ENCODE results near the gene CTNNA2. TPM values are rescaled to one million over a fixed set of nuclear protein-coding genes. Genes with fewer than 3 reads are reported as not detected.
A peak's percentile ranks its signal among the peaks of the same experiment; 100 is the strongest.

Gene CTNNA2
- polyA plus RNA-seq, 1 of the 3 experiments (the other 2 are of a cell fraction), result 0.30 TPM

- H3K79me2 ChIP-seq (ENCODE audit: insufficient read depth), result no peaks in the 10 kb centered on the region
- H2AFZ ChIP-seq (ENCODE audit: low read depth), result no peak overlapping the region
- no peak overlapping the region for H3K4me2 ChIP-seq
- POLR2A ChIA-PET, result no interaction called here
- H3K36me3 ChIP-seq (replicated peaks in 1 of 2; ENCODE audit: control insufficient read depth in 1 of 2, insufficient read depth in 2 of 2, low read length in 1 of 2), result no peaks in the 10 kb centered on the region
- H4K20me1 ChIP-seq (ENCODE audit: insufficient read depth), result no peaks in the 10 kb centered on the region
- H3K27ac ChIP-seq (ENCODE audit: low read depth in 2 of 2, low read length in 1 of 2), result no peak overlapping the region
- no peaks in the 10 kb centered on the region; the same call in 1 of the 2 replicates for H3K27me3 ChIP-seq (ENCODE audit: insufficient read depth)
- peaks cover 0 to 5% of the 10 kb centered on the region in 2 experiments; a peak in 2 of 4 replicates for H3K4me1 ChIP-seq (ENCODE audit: control insufficient read depth in 1 of 2, insufficient read depth in 2 of 2, low read depth in 1 of 2, low read length in 1 of 2)
- no peak overlapping the region for H3K9ac ChIP-seq
- H3K9me2 ChIP-seq, result no peaks in the 10 kb centered on the region
- H3K9me3 ChIP-seq, result no peaks in the 10 kb centered on the region
- H3F3A ChIP-seq (replicated peaks; ENCODE audit: insufficient read depth), result no peaks in the 10 kb centered on the region
- CTCF ChIA-PET, result interaction anchor here (1.0 to 1.7 kb wide), 3 partner anchors 8 to 158 kb away, joined by 3 to 5 read pairs (median 5); no protein-coding TSS in a partner anchor
- no peak overlapping the region for H3K4me3 ChIP-seq (ENCODE audit: low read depth in 2 of 2, low read length in 1 of 2)
- no peak for DNase-seq
- 50% methylated on average over 9 of the region's 9 CpGs for WGBS (ENCODE audit: low lambda C conversion rate)
- TF ChIP-seq, protein P1, sequence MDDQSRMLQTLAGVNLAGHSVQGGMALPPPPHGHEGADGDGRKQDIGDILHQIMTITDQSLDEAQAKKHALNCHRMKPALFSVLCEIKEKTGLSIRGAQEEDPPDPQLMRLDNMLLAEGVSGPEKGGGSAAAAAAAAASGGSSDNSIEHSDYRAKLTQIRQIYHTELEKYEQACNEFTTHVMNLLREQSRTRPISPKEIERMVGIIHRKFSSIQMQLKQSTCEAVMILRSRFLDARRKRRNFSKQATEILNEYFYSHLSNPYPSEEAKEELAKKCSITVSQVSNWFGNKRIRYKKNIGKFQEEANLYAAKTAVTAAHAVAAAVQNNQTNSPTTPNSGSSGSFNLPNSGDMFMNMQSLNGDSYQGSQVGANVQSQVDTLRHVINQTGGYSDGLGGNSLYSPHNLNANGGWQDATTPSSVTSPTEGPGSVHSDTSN (IDR thresholded peaks at IDR 0.05), result no peak
- no peak for TF ChIP-seq RFX5 (IDR thresholded peaks at IDR 0.05; ENCODE audit: low read length)
- no peak for TF ChIP-seq RCOR1 (IDR thresholded peaks at IDR 0.05; ENCODE audit: low read length)
- TF ChIP-seq FOXM1 (IDR thresholded peaks at IDR 0.05; ENCODE audit: low read depth), result no peak
- no peak for TF ChIP-seq TAF1 (IDR thresholded peaks at IDR 0.05; ENCODE audit: borderline replicate concordance, low read depth, low read length)
- no peak for TF ChIP-seq MXI1 (IDR thresholded peaks at IDR 0.05; ENCODE audit: low read depth, low read length)
- no peak for TF ChIP-seq SMC3 (IDR thresholded peaks at IDR 0.05; ENCODE audit: low read depth, low read length)
- no peak for TF ChIP-seq MEF2A (IDR thresholded peaks at IDR 0.05; ENCODE audit: borderline replicate concordance, low read depth)
- TF ChIP-seq JUND (IDR thresholded peaks at IDR 0.05), result no peak
- TF ChIP-seq EZH2phosphoT487 (IDR thresholded peaks at IDR 0.05; ENCODE audit: borderline replicate concordance, low read depth), result no peak
Measured at GRCh38 chr2:80080957-80081356, 568.1 kb downstream of the CTNNA2 start.

DNA sequence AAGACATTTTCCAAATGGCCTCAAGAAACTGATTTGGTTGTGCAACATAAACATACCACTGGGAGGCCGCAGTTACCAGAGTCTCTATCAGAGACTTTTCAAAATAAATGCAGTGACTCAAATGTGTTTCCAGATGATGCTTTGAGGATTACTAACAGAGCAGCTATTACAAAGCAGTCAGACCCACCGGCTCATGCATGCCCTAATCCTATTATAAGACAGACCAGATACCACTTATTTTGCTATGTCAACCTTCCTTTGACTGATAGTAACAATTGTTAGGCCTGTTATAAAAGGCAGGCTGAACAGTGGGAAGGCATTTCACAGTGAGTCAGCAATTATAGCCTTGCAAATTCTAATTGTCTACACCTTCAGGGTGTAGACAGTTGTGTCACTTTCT, 574.0 kb downstream of the CTNNA2 start:
- H4K20me1 ChIP-seq (ENCODE audit: insufficient read depth), result no peaks in the 10 kb centered on the region
- 0% methylated on average over 2 of the region's 2 CpGs for WGBS (ENCODE audit: low lambda C conversion rate)
- peaks cover 0 to 31% of the 10 kb centered on the region in 2 experiments; a peak in 2 of 4 replicates for H3K4me1 ChIP-seq (ENCODE audit: control insufficient read depth in 1 of 2, insufficient read depth in 2 of 2, low read depth in 1 of 2, low read length in 1 of 2)
- ChIA-PET POLR2A (no interaction called here), CTCF (interaction anchor here (0.6 to 2.4 kb wide), 6 partner anchors 13 to 412 kb away, joined by 3 to 10 read pairs (median 3); no protein-coding TSS in a partner anchor)
- H3K36me3 ChIP-seq (replicated peaks in 1 of 2; ENCODE audit: control insufficient read depth in 1 of 2, insufficient read depth in 2 of 2, low read length in 1 of 2), result no peaks in the 10 kb centered on the region
- H3K9me3 ChIP-seq, result no peaks in the 10 kb centered on the region
- no peaks in the 10 kb centered on the region for H3K79me2 ChIP-seq (ENCODE audit: insufficient read depth)
- DNase-seq, result peak; percentile 63
- no peaks in the 10 kb centered on the region for H3K27me3 ChIP-seq (ENCODE audit: insufficient read depth)
- no peak overlapping the region for H2AFZ ChIP-seq (ENCODE audit: low read depth)
- H3K9ac ChIP-seq, result no peak overlapping the region
- no peaks in the 10 kb centered on the region for H3K9me2 ChIP-seq
- no peak overlapping the region for H3K4me3 ChIP-seq (ENCODE audit: low read depth in 2 of 2, low read length in 1 of 2)
- no peaks in the 10 kb centered on the region for H3F3A ChIP-seq (replicated peaks; ENCODE audit: insufficient read depth)
- H3K27ac ChIP-seq (ENCODE audit: low read depth in 2 of 2, low read length in 1 of 2), result peak overlapping the region in 1 of 2 experiments; percentile 93; a peak in 2 of 4 replicates
- no peak overlapping the region for H3K4me2 ChIP-seq
- TF ChIP-seq GATA2 (CRISPR knock-in tag; IDR thresholded peaks at IDR 0.05) (peak; percentile 76), CHD2 (IDR thresholded peaks at IDR 0.05; ENCODE audit: low read length, partially characterized antibody) (peak; percentile 45), FOXJ3 (CRISPR knock-in tag; IDR thresholded peaks at IDR 0.05) (0 out of 2 replicates have a peak, but pooled peaks have one; percentile 77), RXRA (IDR thresholded peaks at IDR 0.05; ENCODE audit: borderline replicate concordance, low read depth) (no peak), RAD21 (IDR thresholded peaks at IDR 0.05; ENCODE audit: low read length) (peak; percentile 35), RCOR1 (IDR thresholded peaks at IDR 0.05; ENCODE audit: low read length) (peak; percentile 75; the same call in 1 of the 2 replicates), JUND (IDR thresholded peaks at IDR 0.05) (no peak), NFIC (IDR thresholded peaks at IDR 0.05; ENCODE audit: borderline replicate concordance) (no peak), SIN3A (IDR thresholded peaks at IDR 0.05; ENCODE audit: borderline replicate concordance, low read depth, low read length) (no peak), USF2 (IDR thresholded peaks at IDR 0.05; ENCODE audit: borderline replicate concordance, low read depth, low read length) (no peak), EP300 (IDR thresholded peaks at IDR 0.05; ENCODE audit: borderline replicate concordance in 1 of 2, low read depth in 1 of 2, low read length in 1 of 2) (peak in 1 of 2 experiments; percentile 75; a peak in 1 of 4 replicates), MXI1 (IDR thresholded peaks at IDR 0.05; ENCODE audit: low read depth, low read length) (peak; percentile 31; the same call in 1 of the 2 replicates)
- TF ChIP-seq, protein P2, sequence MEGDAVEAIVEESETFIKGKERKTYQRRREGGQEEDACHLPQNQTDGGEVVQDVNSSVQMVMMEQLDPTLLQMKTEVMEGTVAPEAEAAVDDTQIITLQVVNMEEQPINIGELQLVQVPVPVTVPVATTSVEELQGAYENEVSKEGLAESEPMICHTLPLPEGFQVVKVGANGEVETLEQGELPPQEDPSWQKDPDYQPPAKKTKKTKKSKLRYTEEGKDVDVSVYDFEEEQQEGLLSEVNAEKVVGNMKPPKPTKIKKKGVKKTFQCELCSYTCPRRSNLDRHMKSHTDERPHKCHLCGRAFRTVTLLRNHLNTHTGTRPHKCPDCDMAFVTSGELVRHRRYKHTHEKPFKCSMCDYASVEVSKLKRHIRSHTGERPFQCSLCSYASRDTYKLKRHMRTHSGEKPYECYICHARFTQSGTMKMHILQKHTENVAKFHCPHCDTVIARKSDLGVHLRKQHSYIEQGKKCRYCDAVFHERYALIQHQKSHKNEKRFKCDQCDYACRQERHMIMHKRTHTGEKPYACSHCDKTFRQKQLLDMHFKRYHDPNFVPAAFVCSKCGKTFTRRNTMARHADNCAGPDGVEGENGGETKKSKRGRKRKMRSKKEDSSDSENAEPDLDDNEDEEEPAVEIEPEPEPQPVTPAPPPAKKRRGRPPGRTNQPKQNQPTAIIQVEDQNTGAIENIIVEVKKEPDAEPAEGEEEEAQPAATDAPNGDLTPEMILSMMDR (IDR thresholded peaks at IDR 0.05), result peak; percentile 29; the same call in 1 of the 2 replicates
- TF ChIP-seq, protein P1 (IDR thresholded peaks at IDR 0.05), result no peak

Measured in SK-N-SH (cell line).